IMR-90 (cell line): ENCODE measurements around the gene HDDC2. TPM values are rescaled to one million over a fixed set of nuclear protein-coding genes. Genes with fewer than 3 reads are reported as not detected.

Experiments used
- MXI1 ChIP-seq: IDR thresholded peaks from 2 replicates; pipeline ENCODE4 v1.6.1; 2012; ENCODE audit warnings: low read depth, mild to moderate bottlenecking, low read length, moderate library complexity, borderline replicate concordance
- polyA plus RNA-seq, 3 experiments: library from polyadenylated mRNA; depleted of rRNA; stranded (reverse); fragments of >200 nt; gene quantifications; 2 replicates each; pipeline ENCODE4 v1.2.3, GENCODE V29; 2012; ENCODE audit warnings: low replicate concordance in 1 of 3
- total RNA-seq: library from RNA; depleted of rRNA; stranded (reverse); fragments of >200 nt; gene quantifications from 2 replicates; pipeline ENCODE4 v1.2.3, GENCODE V29; 2012
- TF ChIP-seq, protein P1 (sequence below): conservative IDR thresholded peaks from 2 replicates; pipeline ENCODE4 v1.5.1; 2012; ENCODE audit warnings: mild to moderate bottlenecking, low read depth, low read length, improper control_type of control experiment

The HDDC2 gene
- total and polyA plus RNA-seq, 2 of the 4 experiments (the other 2 are of a cell fraction) = 40.9 to 68.6 TPM

DNA sequence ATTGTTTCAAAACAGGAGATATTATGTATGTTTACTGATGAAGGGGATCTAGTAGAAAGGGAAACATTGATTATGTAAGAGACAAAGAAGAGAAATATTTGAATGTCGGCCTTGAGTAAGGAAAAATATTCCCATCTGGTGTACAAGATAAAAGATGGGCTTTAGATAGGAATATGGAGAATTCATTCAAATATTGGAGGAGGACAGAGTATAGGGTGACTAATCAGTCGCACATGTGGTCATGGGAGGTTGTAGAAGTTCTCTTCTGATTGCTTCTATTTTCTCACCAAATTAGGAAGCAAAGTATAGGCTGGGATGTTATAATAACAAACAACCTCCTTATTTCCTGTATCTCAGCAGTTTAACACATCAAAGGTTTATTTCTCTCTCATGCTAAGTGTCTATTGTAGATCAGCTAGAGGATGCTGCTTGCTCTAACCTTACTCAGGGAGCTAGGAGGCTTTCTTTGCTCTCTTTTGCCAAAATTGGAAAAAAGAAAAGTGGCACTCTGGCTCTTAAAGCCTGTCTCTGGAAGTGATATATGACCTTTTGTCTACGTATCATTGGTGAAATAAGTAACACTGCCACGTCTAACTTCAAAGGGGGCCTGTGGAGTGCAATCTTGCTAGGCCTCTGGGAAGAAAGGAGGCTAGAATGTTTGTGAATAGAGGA, 1.2 kb upstream of the HDDC2 start (continued):
- TF ChIP-seq, protein P1, sequence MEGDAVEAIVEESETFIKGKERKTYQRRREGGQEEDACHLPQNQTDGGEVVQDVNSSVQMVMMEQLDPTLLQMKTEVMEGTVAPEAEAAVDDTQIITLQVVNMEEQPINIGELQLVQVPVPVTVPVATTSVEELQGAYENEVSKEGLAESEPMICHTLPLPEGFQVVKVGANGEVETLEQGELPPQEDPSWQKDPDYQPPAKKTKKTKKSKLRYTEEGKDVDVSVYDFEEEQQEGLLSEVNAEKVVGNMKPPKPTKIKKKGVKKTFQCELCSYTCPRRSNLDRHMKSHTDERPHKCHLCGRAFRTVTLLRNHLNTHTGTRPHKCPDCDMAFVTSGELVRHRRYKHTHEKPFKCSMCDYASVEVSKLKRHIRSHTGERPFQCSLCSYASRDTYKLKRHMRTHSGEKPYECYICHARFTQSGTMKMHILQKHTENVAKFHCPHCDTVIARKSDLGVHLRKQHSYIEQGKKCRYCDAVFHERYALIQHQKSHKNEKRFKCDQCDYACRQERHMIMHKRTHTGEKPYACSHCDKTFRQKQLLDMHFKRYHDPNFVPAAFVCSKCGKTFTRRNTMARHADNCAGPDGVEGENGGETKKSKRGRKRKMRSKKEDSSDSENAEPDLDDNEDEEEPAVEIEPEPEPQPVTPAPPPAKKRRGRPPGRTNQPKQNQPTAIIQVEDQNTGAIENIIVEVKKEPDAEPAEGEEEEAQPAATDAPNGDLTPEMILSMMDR = no peak
- TF ChIP-seq MXI1 = no peak
